GM21360 (cell line): Measurements from ENCODE around the gene PFAS.

Experiments used
- ATAC-seq: cut with Tn5 transposase; IDR thresholded peaks from one replicate; pipeline ENCODE4 v1.9.1; 2021; ENCODE audit warnings: mild to moderate bottlenecking, moderate library complexity; ENCODE audit not compliant: unreplicated experiment

PFAS gene

DNA sequence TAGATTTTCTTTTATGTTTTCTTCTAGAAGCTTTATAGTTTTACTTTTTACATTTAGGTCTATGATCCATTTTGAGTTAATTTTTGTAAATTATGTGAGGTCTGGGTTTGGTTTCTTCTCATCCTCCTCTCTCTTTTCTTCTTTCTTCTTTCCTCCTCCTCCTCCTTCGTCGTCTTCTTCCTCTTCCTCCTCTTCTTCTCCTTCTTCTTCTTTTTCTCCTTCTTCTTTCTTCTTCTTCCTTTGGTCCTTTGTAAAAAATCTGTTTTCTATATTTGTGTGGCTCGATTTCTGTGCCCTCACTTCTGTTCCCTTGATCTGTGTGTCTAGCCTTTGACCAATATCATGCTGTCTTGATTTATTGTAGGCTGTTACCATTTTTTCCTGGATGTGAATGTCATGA lies 51.1 kb downstream of the PFAS start:
- no peak for ATAC-seq

GRCh38 chr17:8300627-8301242 lies 51.6 kb downstream of the PFAS start:
- ATAC-seq, result no peak

GRCh38 chr17:8310601-8311123 lies 61.6 kb downstream of the PFAS start:
- no peak for ATAC-seq

DNA sequence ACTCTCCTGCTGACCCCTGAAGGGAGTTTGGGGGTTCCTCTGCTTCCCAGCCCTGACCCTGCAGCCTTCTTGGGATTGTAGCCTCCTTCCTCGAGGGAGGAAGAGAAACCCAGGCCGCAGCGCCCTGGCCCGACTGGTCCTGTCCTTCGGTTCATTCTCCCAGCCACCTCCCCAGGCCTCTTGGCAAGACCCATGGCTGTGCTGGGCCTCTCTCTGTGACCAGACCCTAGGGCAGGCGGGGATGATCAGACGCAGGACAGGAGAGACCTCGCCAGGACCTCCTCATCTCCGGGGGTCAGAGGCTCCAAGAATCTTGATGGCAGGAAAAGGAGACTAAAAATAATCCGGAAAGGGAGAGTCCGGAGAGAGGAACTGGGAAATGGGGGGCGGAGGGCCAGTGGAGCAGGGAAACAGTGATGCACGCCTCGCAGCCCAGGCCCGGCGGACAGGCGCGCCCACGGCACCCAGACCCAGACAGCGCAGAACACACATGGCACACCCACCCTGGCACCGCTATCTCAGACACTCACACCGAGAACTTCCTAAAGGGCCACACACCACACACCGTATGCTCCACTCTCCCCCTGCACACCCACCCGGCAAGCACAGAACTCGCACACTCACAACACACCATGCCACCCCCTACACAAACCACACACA lies 62.2 kb downstream of the PFAS start:
- ATAC-seq, result no peak

DNA sequence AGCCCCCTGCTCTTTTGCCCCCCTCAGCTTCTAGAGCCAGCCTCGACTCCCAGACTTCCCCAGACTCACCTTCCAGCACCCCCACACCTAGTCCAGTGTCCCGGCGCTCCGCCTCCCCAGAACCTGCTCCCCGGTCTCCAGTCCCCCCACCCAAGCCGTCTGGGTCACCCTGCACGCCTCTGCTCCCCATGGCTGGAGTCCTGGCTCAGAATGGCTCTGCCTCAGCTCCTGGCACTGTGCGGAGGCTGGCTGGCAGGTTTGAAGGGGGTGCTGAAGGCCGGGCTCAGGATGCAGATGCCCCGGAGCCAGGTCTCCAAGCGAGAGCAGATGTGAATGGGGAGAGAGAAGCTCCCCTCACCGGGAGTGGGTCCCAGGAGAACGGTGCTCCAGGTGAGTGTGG lies 63.2 kb downstream of the PFAS start:
- no peak for ATAC-seq

DNA sequence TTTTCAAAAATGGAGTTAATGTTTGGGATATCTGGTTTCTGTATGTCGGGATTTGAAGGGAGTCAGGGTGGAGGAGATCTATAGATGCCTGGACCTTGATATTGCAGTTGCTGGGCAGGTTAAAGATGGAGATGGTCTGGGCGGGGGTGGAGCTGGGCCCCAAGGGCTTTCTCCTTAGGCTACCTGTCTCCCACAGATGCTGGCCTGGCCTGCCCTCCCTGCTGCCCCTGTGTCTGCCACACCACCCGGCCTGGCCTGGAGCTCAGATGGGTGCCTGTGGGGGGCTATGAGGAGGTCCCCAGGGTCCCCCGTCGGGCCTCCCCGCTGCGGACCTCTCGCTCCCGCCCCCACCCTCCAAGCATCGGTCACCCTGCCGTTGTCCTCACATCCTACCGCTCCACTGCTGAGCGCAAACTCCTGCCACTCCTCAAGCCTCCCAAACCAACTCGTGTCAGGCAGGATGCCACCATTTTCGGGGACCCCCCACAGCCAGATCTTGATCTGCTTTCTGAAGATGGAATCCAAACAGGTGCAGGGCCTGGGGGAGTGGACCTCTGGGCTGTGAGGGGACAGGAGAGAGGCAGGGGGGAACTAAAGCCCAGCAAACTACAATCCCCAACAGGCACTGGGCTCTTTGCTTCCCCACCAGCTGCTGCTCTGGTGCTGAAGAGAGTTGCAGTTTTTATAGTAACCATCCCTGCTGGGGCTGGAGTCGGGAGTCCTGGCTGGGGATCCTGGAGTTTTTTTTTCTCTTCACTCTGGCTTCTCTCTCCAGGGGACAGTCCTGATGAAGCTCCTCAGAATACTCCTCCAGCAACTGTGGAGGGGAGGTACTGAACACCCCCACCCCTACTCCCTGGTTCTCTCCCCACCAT lies 63.9 kb downstream of the PFAS start:
- ATAC-seq, result no peak

DNA sequence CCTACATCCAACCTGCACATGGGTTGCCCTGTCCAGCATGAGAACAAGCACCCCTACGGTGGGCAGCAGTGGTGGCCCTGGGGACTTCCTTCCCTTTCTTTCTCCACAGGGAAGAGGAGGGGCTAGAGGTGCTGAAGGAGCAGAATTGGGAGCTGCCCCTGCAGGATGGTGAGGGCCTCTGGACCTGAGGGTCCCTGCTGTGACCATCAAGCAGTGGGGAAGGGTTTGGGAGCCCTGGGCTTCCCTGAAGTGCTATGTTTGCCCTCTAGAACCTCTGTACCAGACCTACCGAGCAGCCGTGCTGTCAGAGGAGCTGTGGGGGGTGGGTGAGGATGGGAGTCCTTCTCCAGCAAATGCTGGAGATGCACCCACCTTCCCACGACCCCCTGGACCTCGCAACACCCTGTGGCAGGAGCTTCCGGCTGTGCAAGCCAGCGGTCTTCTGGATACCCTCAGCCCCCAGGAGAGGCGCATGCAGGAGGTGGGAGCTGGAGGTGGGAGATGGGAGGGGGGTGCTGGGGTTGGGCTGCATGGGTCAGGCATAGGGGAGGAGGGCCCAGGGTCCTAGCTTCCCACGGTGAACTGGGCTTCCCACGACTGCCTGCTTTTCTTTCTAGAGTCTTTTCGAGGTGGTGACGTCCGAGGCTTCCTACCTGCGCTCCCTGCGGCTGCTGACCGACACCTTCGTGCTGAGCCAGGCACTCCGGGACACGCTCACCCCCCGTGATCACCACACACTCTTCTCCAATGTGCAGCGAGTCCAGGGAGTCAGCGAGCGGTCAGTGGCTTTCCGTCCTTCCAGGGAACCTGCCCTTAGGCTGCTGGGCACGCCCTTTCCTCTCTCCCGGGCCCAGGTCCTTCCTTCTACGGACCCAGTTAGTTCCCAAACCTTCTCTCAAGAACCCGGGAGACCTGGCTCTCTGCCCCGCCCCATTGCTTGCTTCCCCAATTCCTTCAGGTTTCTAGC lies 66.0 kb downstream of the PFAS start:
- no peak for ATAC-seq

DNA sequence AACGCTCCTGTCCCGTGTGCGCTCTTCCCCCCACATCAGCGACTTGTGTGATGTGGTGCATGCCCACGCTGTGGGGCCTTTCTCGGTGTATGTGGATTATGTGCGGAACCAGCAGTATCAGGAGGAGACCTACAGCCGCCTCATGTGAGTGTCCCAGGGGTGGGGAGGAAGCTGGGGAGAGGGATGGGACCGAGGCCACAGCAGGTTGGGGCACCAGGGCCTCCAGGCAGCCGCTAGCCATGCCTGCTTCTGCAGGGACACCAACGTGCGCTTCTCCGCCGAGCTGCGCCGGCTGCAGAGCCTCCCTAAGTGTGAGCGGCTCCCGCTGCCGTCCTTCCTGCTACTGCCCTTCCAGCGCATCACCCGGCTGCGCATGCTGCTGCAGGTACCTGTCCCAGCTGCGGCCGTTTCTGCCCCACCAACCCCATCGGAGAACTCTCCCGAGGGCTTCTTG lies 66.7 kb downstream of the PFAS start:
- ATAC-seq, result no peak

- no peak for ATAC-seq
These were observed 69.2 kb downstream of the PFAS start for GRCh38 chr17:8318010-8318935.
